PFSK-1 (cell line): Measurements from ENCODE around the gene EOGT.

Experiments used
- FOXP2 ChIP-seq: optimal IDR thresholded peaks from 2 replicates; pipeline ENCODE3; 2011; ENCODE audit warnings: borderline replicate concordance, control low read depth, inconsistent platforms; ENCODE audit not compliant: insufficient read depth; ENCODE audit errors: extremely low read length, extremely low read depth
- POLR2AphosphoS5 ChIP-seq: IDR thresholded peaks from 2 replicates; pipeline ENCODE4 v1.6.1; 2012; ENCODE audit warnings: low read depth, mild to moderate bottlenecking, control low read depth, low read length, moderate library complexity
- SIN3A ChIP-seq: IDR thresholded peaks from 2 replicates; pipeline ENCODE4 v1.6.1; 2012; ENCODE audit warnings: mild to moderate bottlenecking, low read length, moderate library complexity, borderline replicate concordance; ENCODE audit not compliant: insufficient read depth
- TAF1 ChIP-seq: IDR thresholded peaks from 2 replicates; pipeline ENCODE4 v1.6.1; 2012; ENCODE audit warnings: low read length, control low read depth, borderline replicate concordance; ENCODE audit not compliant: insufficient read depth
- TF ChIP-seq, protein P1 (sequence below), 2 experiments: IDR thresholded peaks; 2 replicates each; pipeline versions ENCODE4 v1.6.1 to v1.8.0; 2011 to 2012; ENCODE audit warnings: low read depth in 2 of 2, low read length in 2 of 2, control low read depth in 1 of 2, inconsistent platforms in 1 of 2, mild to moderate bottlenecking in 1 of 2, moderate library complexity in 1 of 2; ENCODE audit not compliant: insufficient read depth in 1 of 2

GRCh38 chr3:68972358-68972979 lies 41.0 kb downstream of the EOGT start:
- TF ChIP-seq TAF1 (no peak), SIN3A (no peak), POLR2AphosphoS5 (no peak), FOXP2 (no peak)
- TF ChIP-seq, protein P1, sequence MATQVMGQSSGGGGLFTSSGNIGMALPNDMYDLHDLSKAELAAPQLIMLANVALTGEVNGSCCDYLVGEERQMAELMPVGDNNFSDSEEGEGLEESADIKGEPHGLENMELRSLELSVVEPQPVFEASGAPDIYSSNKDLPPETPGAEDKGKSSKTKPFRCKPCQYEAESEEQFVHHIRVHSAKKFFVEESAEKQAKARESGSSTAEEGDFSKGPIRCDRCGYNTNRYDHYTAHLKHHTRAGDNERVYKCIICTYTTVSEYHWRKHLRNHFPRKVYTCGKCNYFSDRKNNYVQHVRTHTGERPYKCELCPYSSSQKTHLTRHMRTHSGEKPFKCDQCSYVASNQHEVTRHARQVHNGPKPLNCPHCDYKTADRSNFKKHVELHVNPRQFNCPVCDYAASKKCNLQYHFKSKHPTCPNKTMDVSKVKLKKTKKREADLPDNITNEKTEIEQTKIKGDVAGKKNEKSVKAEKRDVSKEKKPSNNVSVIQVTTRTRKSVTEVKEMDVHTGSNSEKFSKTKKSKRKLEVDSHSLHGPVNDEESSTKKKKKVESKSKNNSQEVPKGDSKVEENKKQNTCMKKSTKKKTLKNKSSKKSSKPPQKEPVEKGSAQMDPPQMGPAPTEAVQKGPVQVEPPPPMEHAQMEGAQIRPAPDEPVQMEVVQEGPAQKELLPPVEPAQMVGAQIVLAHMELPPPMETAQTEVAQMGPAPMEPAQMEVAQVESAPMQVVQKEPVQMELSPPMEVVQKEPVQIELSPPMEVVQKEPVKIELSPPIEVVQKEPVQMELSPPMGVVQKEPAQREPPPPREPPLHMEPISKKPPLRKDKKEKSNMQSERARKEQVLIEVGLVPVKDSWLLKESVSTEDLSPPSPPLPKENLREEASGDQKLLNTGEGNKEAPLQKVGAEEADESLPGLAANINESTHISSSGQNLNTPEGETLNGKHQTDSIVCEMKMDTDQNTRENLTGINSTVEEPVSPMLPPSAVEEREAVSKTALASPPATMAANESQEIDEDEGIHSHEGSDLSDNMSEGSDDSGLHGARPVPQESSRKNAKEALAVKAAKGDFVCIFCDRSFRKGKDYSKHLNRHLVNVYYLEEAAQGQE (IDR thresholded peaks at IDR 0.05; ENCODE audit: insufficient read depth in 1 of 2, low read depth in 2 of 2, low read length in 2 of 2): no peak
